MCF 10A (cell line): ENCODE results near the gene KRTAP9-7. TPM values are rescaled to one million over a fixed set of nuclear protein-coding genes. Genes with fewer than 3 reads are reported as not detected.

Experiments
- BruUV-seq: library from RNA; stranded (reverse); fragments of 400-500 nt; replicated peaks from 2 replicates; lab custom pipeline; 2021; lab: Mats Ljungman, UMichigan
- CTCF ChIA-PET: fragments of 300-600 bp; sonication (Branson Sonifier 250); formaldehyde crosslinking; extraction: SDS; loops from one replicate; lab custom pipeline; 2021; ENCODE audit warnings: antibody characterized with exemption, inconsistent platforms; lab: Yijun Ruan, JAX
- POLR2A ChIA-PET: fragments of 300-600, 350-650 bp; sonication (Branson Sonifier 250); formaldehyde crosslinking; extraction: SDS; loops from one replicate; lab custom pipeline; 2020; ENCODE audit warnings: antibody characterized with exemption, inconsistent platforms; lab: Yijun Ruan, JAX
- DNase-seq: peaks from one replicate; pipeline ENCODE4 v3.0.0-alpha.2; 2018; ENCODE audit not compliant: unreplicated experiment
- H3K27ac Mint-ChIP-seq: one replicate; pipeline ENCODE4 v1.8.0; 2022; ENCODE audit warnings: mild to moderate bottlenecking, low read depth, mixed read lengths; ENCODE audit not compliant: unreplicated experiment
- H3K27me3 Mint-ChIP-seq: one replicate; pipeline ENCODE4 v1.8.0; 2022; ENCODE audit warnings: mixed read lengths; ENCODE audit not compliant: insufficient read depth, unreplicated experiment
- H3K36me3 Mint-ChIP-seq: one replicate; pipeline ENCODE4 v1.8.0; 2022; ENCODE audit warnings: mild to moderate bottlenecking, moderate library complexity, mixed read lengths; ENCODE audit not compliant: insufficient read depth, unreplicated experiment
- H3K4me1 Mint-ChIP-seq: one replicate; pipeline ENCODE4 v1.8.0; 2022; ENCODE audit warnings: mixed read lengths; ENCODE audit not compliant: insufficient read depth, unreplicated experiment
- H3K4me3 Mint-ChIP-seq: one replicate; pipeline ENCODE4 v1.8.0; 2022; ENCODE audit warnings: mild to moderate bottlenecking, moderate library complexity, mixed read lengths; ENCODE audit not compliant: unreplicated experiment
- H3K9me3 Mint-ChIP-seq: one replicate; pipeline ENCODE4 v1.8.0; 2022; ENCODE audit warnings: mixed read lengths; ENCODE audit not compliant: unreplicated experiment
- intact Hi-C: fragments of 100-400 bp; cut with micrococcal nuclease; formaldehyde crosslinking; loops from 2 replicates; pipeline ENCODE4 v1.14.1; 2022
- total RNA-seq: library from RNA; stranded (reverse); gene quantifications from 2 replicates; pipeline ENCODE4 v1.2.3, GENCODE V29; 2022
- TF ChIP-seq, protein P1 (sequence below): fragments of 200-600 bp; IDR thresholded peaks from one replicate; pipeline ENCODE4 v1.8.0; 2022; ENCODE audit warnings: antibody characterized with exemption, mild to moderate bottlenecking; ENCODE audit not compliant: unreplicated experiment

The KRTAP9-7 gene
- total RNA-seq, 1 experiment from 2014 or later: not detected

DNA sequence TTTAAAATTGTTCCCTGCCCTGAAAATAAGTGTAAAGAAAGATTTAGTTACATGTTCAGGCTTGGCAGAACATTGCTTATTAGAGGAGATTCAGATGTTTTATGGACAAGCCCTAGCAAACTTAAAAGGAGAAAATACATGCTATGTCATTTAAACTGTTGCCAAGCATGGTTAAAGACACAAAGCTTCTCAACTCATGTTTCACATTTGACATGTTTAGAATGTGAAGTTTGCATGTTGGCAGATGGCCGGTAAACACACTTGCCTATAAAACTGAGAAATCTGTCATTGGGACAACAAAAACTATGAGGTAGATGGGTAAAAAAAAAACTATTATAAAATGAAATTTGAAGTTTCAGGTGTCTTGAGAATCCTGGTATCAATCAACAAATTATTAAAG is 21.3 kb downstream of the KRTAP9-7 start:
- POLR2A ChIA-PET: interaction anchor here (0.8 kb wide), 1 partner anchor 25 kb away, joined by 6 read pairs; no protein-coding TSS in a partner anchor
- peaks cover 9% of the 10 kb centered on the region for H3K4me1 Mint-ChIP-seq
- intact Hi-C loops: no loop called here
- H3K27ac Mint-ChIP-seq: no peak overlapping the region
- no peak for DNase-seq
- no TSS peak for BruUV-seq
- no peaks in the 10 kb centered on the region for H3K27me3 Mint-ChIP-seq
- H3K4me3 Mint-ChIP-seq: no peak overlapping the region
- H3K36me3 Mint-ChIP-seq: no peaks in the 10 kb centered on the region
- H3K9me3 Mint-ChIP-seq: no peaks in the 10 kb centered on the region
- TF ChIP-seq, protein P1, sequence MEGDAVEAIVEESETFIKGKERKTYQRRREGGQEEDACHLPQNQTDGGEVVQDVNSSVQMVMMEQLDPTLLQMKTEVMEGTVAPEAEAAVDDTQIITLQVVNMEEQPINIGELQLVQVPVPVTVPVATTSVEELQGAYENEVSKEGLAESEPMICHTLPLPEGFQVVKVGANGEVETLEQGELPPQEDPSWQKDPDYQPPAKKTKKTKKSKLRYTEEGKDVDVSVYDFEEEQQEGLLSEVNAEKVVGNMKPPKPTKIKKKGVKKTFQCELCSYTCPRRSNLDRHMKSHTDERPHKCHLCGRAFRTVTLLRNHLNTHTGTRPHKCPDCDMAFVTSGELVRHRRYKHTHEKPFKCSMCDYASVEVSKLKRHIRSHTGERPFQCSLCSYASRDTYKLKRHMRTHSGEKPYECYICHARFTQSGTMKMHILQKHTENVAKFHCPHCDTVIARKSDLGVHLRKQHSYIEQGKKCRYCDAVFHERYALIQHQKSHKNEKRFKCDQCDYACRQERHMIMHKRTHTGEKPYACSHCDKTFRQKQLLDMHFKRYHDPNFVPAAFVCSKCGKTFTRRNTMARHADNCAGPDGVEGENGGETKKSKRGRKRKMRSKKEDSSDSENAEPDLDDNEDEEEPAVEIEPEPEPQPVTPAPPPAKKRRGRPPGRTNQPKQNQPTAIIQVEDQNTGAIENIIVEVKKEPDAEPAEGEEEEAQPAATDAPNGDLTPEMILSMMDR: no peak
- CTCF ChIA-PET: no interaction called here

DNA sequence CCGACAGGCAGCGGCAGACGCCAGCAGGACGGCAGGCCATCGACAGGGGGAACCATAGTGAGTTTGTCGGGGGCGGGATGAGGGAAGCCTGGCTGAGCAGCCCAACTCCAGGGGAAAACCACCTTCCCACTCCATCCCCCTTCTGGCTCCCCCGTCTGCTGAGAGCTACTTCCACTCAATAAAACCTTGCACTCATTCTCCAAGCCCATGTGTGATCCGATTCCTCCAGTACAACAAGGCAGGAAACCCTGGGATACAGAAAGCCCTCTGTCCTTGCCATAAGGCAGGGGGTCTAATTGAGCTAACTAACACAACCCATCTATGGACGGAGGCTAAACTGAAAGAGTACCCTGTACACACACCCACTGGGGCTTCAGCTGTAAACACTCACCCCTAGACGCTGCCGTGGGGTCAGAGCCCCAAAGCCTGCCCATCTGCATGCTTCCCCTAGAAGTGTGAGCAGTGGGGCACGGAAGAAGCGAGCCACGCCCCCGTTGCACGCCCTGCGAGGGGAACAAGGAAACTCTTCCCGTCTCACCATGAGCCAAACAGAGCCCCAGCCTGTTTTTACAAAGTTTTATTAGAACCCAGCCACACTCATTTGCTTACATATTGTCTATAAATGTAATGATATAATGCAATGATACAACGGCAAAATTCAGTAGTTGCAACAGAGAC is 23.1 kb downstream of the KRTAP9-7 start:
- H3K4me1 Mint-ChIP-seq: peaks cover 16% of the 10 kb centered on the region
- H3K36me3 Mint-ChIP-seq: no peaks in the 10 kb centered on the region
- H3K9me3 Mint-ChIP-seq: no peaks in the 10 kb centered on the region
- DNase-seq: no peak
- no peak overlapping the region for H3K4me3 Mint-ChIP-seq
- intact Hi-C loops: no loop called here
- BruUV-seq: no TSS peak
- no peaks in the 10 kb centered on the region for H3K27me3 Mint-ChIP-seq
- CTCF ChIA-PET: interaction anchor here (0.8 kb wide), 1 partner anchor 24 kb away, joined by 3 read pairs; no protein-coding TSS in a partner anchor
- TF ChIP-seq, protein P1: no peak
- POLR2A ChIA-PET: no interaction called here
- no peak overlapping the region for H3K27ac Mint-ChIP-seq

DNA sequence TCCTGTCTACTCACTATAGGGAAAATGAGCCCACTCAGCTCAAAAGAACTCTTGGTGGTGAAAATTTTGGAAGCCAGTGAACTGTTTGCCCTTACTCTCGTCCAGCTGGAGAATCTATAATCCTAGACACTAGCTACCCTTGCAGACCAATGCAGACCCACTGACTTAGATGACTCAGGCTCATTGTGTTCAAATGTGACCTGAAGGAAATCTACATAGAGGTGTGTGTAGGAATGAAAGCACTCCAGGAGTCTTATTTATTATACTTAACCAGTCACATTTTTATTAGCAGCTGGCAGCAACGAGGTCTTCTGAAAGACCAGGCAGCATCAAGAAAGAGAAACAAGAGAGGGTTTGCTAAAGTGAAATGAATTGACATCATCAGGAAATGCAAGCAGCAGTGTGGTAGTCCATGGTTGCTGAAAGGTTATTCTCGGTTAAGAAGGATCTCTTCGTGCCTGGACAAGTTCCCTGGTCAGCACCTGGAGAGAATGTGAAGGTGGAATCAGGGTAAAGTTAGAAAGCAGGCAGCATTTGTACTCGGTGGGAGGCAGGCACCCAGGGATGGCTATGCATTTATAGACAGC is 25.8 kb downstream of the KRTAP9-7 start:
- Mint-ChIP-seq H3K36me3 (no peaks in the 10 kb centered on the region), H3K9me3 (no peaks in the 10 kb centered on the region), H3K4me1 (peaks cover 16% of the 10 kb centered on the region), H3K4me3 (no peak overlapping the region), H3K27me3 (no peaks in the 10 kb centered on the region), H3K27ac (peak overlapping the region; percentile 25)
- ChIA-PET POLR2A (interaction anchor here (0.7 to 1.3 kb wide), 5 partner anchors 9 to 387 kb away, joined by 3 to 5 read pairs (median 4); partner anchors contain the start of gene EIF1), CTCF (interaction anchor here (0.6 to 1.2 kb wide), 4 partner anchors 21 to 506 kb away, joined by 3 to 6 read pairs (median 4); no protein-coding TSS in a partner anchor)
- TF ChIP-seq, protein P1: no peak
- intact Hi-C loops: no loop called here
- BruUV-seq: no TSS peak
- DNase-seq: peak; percentile 54
